Gastroesophageal sphincter (tissue), 3 donors: ENCODE measurements around the gene CBLB.

Experiments used
- CTCF ChIP-seq, 4 experiments: fragments of 200-600 bp in 2 of 4; fragments of 450-650 bp in 2 of 4; sonication (generic) in 1 of 4; IDR thresholded peaks; one replicate each; pipeline ENCODE4 v1.5.1; 2017 to 2019; ENCODE audit warnings: antibody characterized with exemption in 4 of 4, mild to moderate bottlenecking in 2 of 4, moderate library complexity in 2 of 4
- EP300 ChIP-seq: sonication (generic); formaldehyde crosslinking; IDR thresholded peaks from one replicate; pipeline ENCODE4 v1.6.1; 2017; ENCODE audit warnings: antibody characterized with exemption, mild to moderate bottlenecking
- POLR2A ChIP-seq, 2 donors: fragments of 450-650 bp; IDR thresholded peaks; one replicate each; pipeline ENCODE4 v1.6.1; 2017; ENCODE audit warnings: antibody characterized with exemption in 2 of 2, mild to moderate bottlenecking in 2 of 2, moderate library complexity in 1 of 2
- POLR2AphosphoS5 ChIP-seq: sonication (generic); formaldehyde crosslinking; IDR thresholded peaks from one replicate; pipeline ENCODE4 v1.6.1; 2017; ENCODE audit warnings: antibody characterized with exemption

GRCh38 chr3:105877336-105877910 lies 8.6 kb upstream of the CBLB start:
- TF ChIP-seq CTCF (IDR thresholded peaks at IDR 0.05) (no peak), POLR2AphosphoS5 (no peak), POLR2A (IDR thresholded peaks at IDR 0.05) (no peak), EP300 (no peak)
